HepG2 (cell line): ENCODE data around the gene ACSL3.

Source experiments
- CTCF ChIP-seq: sonication (generic); formaldehyde crosslinking; IDR thresholded peaks from 2 replicates; pipeline ENCODE4 v1.5.0; 2020; ENCODE audit warnings: mild to moderate bottlenecking, missing genetic modification reagents, moderate library complexity
- JUND ChIP-seq: sonication (generic); formaldehyde crosslinking; IDR thresholded peaks from 2 replicates; pipeline ENCODE4 v1.8.0; 2022; ENCODE audit warnings: mild to moderate bottlenecking, missing genetic modification reagents
- KDM1A ChIP-seq: IDR thresholded peaks from 2 replicates; pipeline ENCODE4 v1.6.1; 2016; ENCODE audit warnings: missing compliant biosample characterization
- NR2C2 ChIP-seq: sonication (generic); formaldehyde crosslinking; IDR thresholded peaks from 2 replicates; pipeline ENCODE4 v1.4.0; 2020; ENCODE audit warnings: missing genetic modification reagents, mild to moderate bottlenecking, moderate library complexity, borderline replicate concordance
- POLR2A ChIP-seq, 2 experiments: IDR thresholded peaks; 2 replicates each; pipeline ENCODE4 v1.6.1; 2011; ENCODE audit warnings: low read depth in 2 of 2, low read length in 2 of 2, mild to moderate bottlenecking in 1 of 2, moderate library complexity in 1 of 2; ENCODE audit not compliant: insufficient read depth in 1 of 2
- RAD21 ChIP-seq: fragments of 450-650 bp; formaldehyde crosslinking; IDR thresholded peaks from 2 replicates; pipeline ENCODE4 v1.5.0; 2020; ENCODE audit warnings: mild to moderate bottlenecking
- REST ChIP-seq, 2 experiments: IDR thresholded peaks; 2 replicates each; pipeline ENCODE4 v1.6.1; 2011 to 2012; ENCODE audit warnings: low read length in 2 of 2, borderline replicate concordance in 1 of 2, low read depth in 1 of 2, mild to moderate bottlenecking in 1 of 2, moderate library complexity in 1 of 2
- SOX5 ChIP-seq: IDR thresholded peaks from 2 replicates; pipeline ENCODE4 v1.6.1; 2016; ENCODE audit warnings: borderline replicate concordance
- SRF ChIP-seq: IDR thresholded peaks from 2 replicates; pipeline ENCODE4 v1.6.1; 2011; ENCODE audit warnings: mild to moderate bottlenecking, low read depth, low read length, moderate library complexity
- ZBTB49 ChIP-seq: sonication (generic); formaldehyde crosslinking; IDR thresholded peaks from 2 replicates; pipeline ENCODE4 v1.4.0; 2020; ENCODE audit warnings: missing genetic modification reagents, borderline replicate concordance
- ZNF724P ChIP-seq: sonication (generic); formaldehyde crosslinking; IDR thresholded peaks from 2 replicates; pipeline ENCODE4 v1.8.0; 2022; ENCODE audit warnings: missing genetic modification reagents, borderline replicate concordance

- TF ChIP-seq JUND (CRISPR knock-in tag) = no peak
- no peak for TF ChIP-seq SOX5 (CRISPR knock-in tag)
- no peak for TF ChIP-seq SRF
- no peak for TF ChIP-seq CTCF (CRISPR knock-in tag)
- TF ChIP-seq NR2C2 (CRISPR knock-in tag) = no peak
- TF ChIP-seq ZBTB49 (CRISPR knock-in tag) = no peak
- TF ChIP-seq POLR2A (IDR thresholded peaks at IDR 0.05; ENCODE audit: insufficient read depth in 1 of 2, low read depth in 2 of 2, low read length in 2 of 2) = no peak
- TF ChIP-seq RAD21 (CRISPR knock-in tag) = no peak
- no peak for TF ChIP-seq ZNF724P
- TF ChIP-seq REST (IDR thresholded peaks at IDR 0.05; ENCODE audit: borderline replicate concordance in 1 of 2, low read depth in 1 of 2, low read length in 2 of 2) = no peak
- no peak for TF ChIP-seq KDM1A (CRISPR knock-in tag)
Observed at GRCh38 chr2:222933458-222933857, 72.6 kb downstream of the ACSL3 start.
